ENCODE data around the gene ULK4. TPM values are rescaled to one million over a fixed set of nuclear protein-coding genes. Genes with fewer than 3 reads are reported as not detected.

ULK4 gene
- total and polyA plus RNA-seq, 2 of the 4 experiments (the other 2 are of a cell fraction), result 2.7 to 5.0 TPM

- Histone ChIP-seq H2AFZ (replicated peaks; ENCODE audit: low read length, poor library complexity) (no peak overlapping the region), H3K14ac (replicated peaks; ENCODE audit: low read depth, low read length) (no peak overlapping the region), H2BK20ac (ENCODE audit: low read depth, low read length) (no peak overlapping the region), H3K27me3 (ENCODE audit: control insufficient read depth, insufficient read depth, low read length) (no peaks in the 10 kb centered on the region), H3K9me3 (ENCODE audit: control insufficient read depth, insufficient read depth, low read length) (no peaks in the 10 kb centered on the region), H4K20me1 (ENCODE audit: insufficient read depth, low read length) (no peaks in the 10 kb centered on the region), H2AK9ac (replicated peaks; ENCODE audit: low read depth, low read length, poor library complexity) (peak overlapping the region; percentile 6), H3K9me1 (ENCODE audit: insufficient read depth, low read length) (no peaks in the 10 kb centered on the region), H3K18ac (ENCODE audit: low read depth, low read length) (no peak overlapping the region), H2BK120ac (ENCODE audit: low read depth, low read length) (no peak overlapping the region), H3K27ac (ENCODE audit: insufficient read depth, low read length) (no peak overlapping the region), H4K5ac (ENCODE audit: low read depth, low read length) (no peak overlapping the region), H3K23ac (ENCODE audit: low read depth, low read length) (no peak overlapping the region), H3K56ac (ENCODE audit: extremely low read depth, insufficient read depth, low read length) (no peak overlapping the region), H3K79me1 (ENCODE audit: low read depth in 1 of 2, low read length in 2 of 2) (no peaks in the 10 kb centered on the region), H2BK5ac (ENCODE audit: low read depth, low read length, poor library complexity, severe bottlenecking) (no peak overlapping the region), H3K4me1 (ENCODE audit: control insufficient read depth, insufficient read depth, low read length) (peaks cover 3% of the 10 kb centered on the region; the same call in 1 of the 2 replicates), H3K4ac (ENCODE audit: low read depth, low read length) (no peak overlapping the region), H3K4me3 (ENCODE audit: insufficient read depth, low read depth, low read length) (no peak overlapping the region), H3K4me2 (ENCODE audit: low read depth, low read length) (no peak overlapping the region), H2AK5ac (ENCODE audit: low read depth, low read length) (no peak overlapping the region), H3K9ac (ENCODE audit: low read depth, low read length) (no peak overlapping the region), H4K91ac (ENCODE audit: insufficient read depth, low read depth, low read length) (no peak overlapping the region), H4K8ac (ENCODE audit: low read depth in 2 of 2, low read length in 2 of 2) (no peak overlapping the region), H2BK15ac (ENCODE audit: low read depth, low read length) (no peak overlapping the region), H3K36me3 (ENCODE audit: control insufficient read depth, insufficient read depth, low read length) (no peaks in the 10 kb centered on the region)
- TF ChIP-seq ELK1 (IDR thresholded peaks at IDR 0.05; ENCODE audit: borderline replicate concordance, low read depth, low read length), result no peak
- TF ChIP-seq BHLHE40 (IDR thresholded peaks at IDR 0.05; ENCODE audit: low read depth, low read length), result no peak
- no peak for TF ChIP-seq CTCF (conservative IDR thresholded peaks at IDR 0.05; ENCODE audit: low read depth, low read length)
- TF ChIP-seq CHD1 (IDR thresholded peaks at IDR 0.05; ENCODE audit: low read depth, low read length), result no peak
- TF ChIP-seq MAFK (IDR thresholded peaks at IDR 0.05; ENCODE audit: low read depth, low read length), result no peak
- ATAC-seq (ENCODE audit: low read depth), result no peak
- in situ Hi-C loops (cut with MboI; ENCODE audit: low sequenced_read_pairs) (no loop called here), dilution Hi-C loops (cut with HindIII; ENCODE audit: low sequenced_read_pairs, unreplicated experiment) (no loop called here), intact Hi-C loops (cut with micrococcal nuclease) (loop anchor here (2.0 kb wide), 1 partner anchor 113 kb away; no protein-coding TSS in a partner anchor)
- peak; percentile 44 for DNase-seq
- BruUV-seq (replicated peaks), result no TSS peak
- CTCF ChIA-PET, result interaction anchor here (0.5 to 2.6 kb wide), 3 partner anchors 126 to 239 kb away, joined by 4 to 12 read pairs (median 4); no protein-coding TSS in a partner anchor
- WGBS, 2 experiments (ENCODE audit: extremely low coverage in 2 of 2, insufficient read length in 1 of 2), result 40% methylated on average over 1 of the region's 2 CpGs; no CpG with 5 or more reads in 1 of the 2 experiments
- POLR2A ChIA-PET (ENCODE audit: unreplicated experiment), result no interaction called here
Measured at GRCh38 chr3:41900265-41900664, 61.6 kb downstream of the ULK4 start.
